ENCODE measurements around the gene SMAD7.

Gene SMAD7

GRCh38 chr18:48959921-48960920, 9.5 kb upstream of the SMAD7 start:
- no peak for DNase-seq

- DNase-seq, result no peak
Measured at GRCh38 chr18:48959551-48959920, 8.8 kb upstream of the SMAD7 start.

GRCh38 chr18:48958951-48959350, 8.2 kb upstream of the SMAD7 start:
- DNase-seq, result no peak

- no peak for DNase-seq
Measured at GRCh38 chr18:48957616-48958015, 6.9 kb upstream of the SMAD7 start.

- no peak for DNase-seq
Measured at GRCh38 chr18:48957136-48957535, 6.4 kb upstream of the SMAD7 start.

GRCh38 chr18:48956356-48956755, 5.6 kb upstream of the SMAD7 start:
- no peak for DNase-seq

GRCh38 chr18:48955830-48956261, 5.1 kb upstream of the SMAD7 start:
- DNase-seq, result no peak

- DNase-seq, result no peak
Measured at GRCh38 chr18:48954886-48955819, 4.4 kb upstream of the SMAD7 start.

GRCh38 chr18:48953104-48953706, 2.4 kb upstream of the SMAD7 start:
- no peak for DNase-seq

GRCh38 chr18:48952287-48953103, 1.7 kb upstream of the SMAD7 start:
- peak; percentile 44 for DNase-seq

- DNase-seq, result peak; percentile 76
Measured at GRCh38 chr18:48951448-48952286, 902 bp upstream of the SMAD7 start.

- DNase-seq, result no peak
Measured at GRCh38 chr18:48949606-48950535, 894 bp downstream of the SMAD7 start.

- DNase-seq, result peak; percentile 55
Measured at GRCh38 chr18:48949050-48949605, 1.6 kb downstream of the SMAD7 start.

- DNase-seq, result peak; percentile 40
Measured at GRCh38 chr18:48948112-48949049, 2.4 kb downstream of the SMAD7 start.

- DNase-seq, result no peak
Measured at GRCh38 chr18:48947560-48947959, 3.2 kb downstream of the SMAD7 start.

GRCh38 chr18:48947092-48947491, 3.7 kb downstream of the SMAD7 start:
- no peak for DNase-seq

GRCh38 chr18:48946329-48946835, 4.4 kb downstream of the SMAD7 start:
- no peak for DNase-seq

- DNase-seq, result no peak
Measured at GRCh38 chr18:48945953-48946217, 4.9 kb downstream of the SMAD7 start.

- DNase-seq, result no peak
Measured at GRCh38 chr18:48944634-48945033, 6.1 kb downstream of the SMAD7 start.
